HUES48 (cell line): ENCODE measurements around the gene GOT1.

ENCODE experiments used
- H3K27ac ChIP-seq: one replicate; pipeline ENCODE4 v1.7.0; 2013; ENCODE audit warnings: low read depth, low read length, inconsistent platforms
- H3K27me3 ChIP-seq: 2 replicates; pipeline ENCODE4 v1.6.1; 2013; ENCODE audit warnings: mild to moderate bottlenecking, low read length; ENCODE audit not compliant: control insufficient read depth, insufficient read depth
- H3K36me3 ChIP-seq: 2 replicates; pipeline ENCODE4 v1.6.1; 2013; ENCODE audit warnings: low read length; ENCODE audit not compliant: control insufficient read depth, insufficient read depth
- H3K4me1 ChIP-seq: 2 replicates; pipeline ENCODE4 v1.6.1; 2013; ENCODE audit warnings: mild to moderate bottlenecking, low read length; ENCODE audit not compliant: control insufficient read depth, insufficient read depth
- H3K4me3 ChIP-seq: 2 replicates; pipeline ENCODE4 v1.5.1; 2013; ENCODE audit warnings: mild to moderate bottlenecking, low read depth, low read length
- H3K9ac ChIP-seq: 2 replicates; pipeline ENCODE4 v1.6.1; 2013; ENCODE audit warnings: mild to moderate bottlenecking, low read depth, low read length, moderate library complexity
- H3K9me3 ChIP-seq: 2 replicates; pipeline ENCODE4 v1.6.1; 2013; ENCODE audit warnings: low read length; ENCODE audit not compliant: control insufficient read depth, insufficient read depth

Gene GOT1

DNA sequence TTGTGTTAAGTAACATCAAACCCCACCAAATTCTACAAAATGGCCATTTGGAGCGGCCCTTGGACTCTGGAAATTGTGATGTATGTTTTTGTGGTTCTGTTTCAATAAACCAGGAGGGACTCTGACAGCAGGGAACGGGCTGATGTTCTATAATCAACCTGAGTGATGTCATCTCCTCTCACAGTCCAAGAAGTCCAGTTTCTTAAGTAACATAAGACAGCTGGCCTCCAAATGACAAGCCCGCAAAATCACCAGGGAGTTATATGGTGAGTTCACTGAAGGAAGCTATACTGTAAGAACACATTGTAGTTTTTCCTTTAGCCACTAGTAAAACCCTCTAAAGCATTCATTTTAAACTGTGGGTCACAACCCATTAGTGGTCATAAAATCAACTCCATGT is 34.0 kb downstream of the GOT1 start:
- Histone ChIP-seq H3K4me1 (peaks cover 42% of the 10 kb centered on the region), H3K27ac (peak overlapping the region; percentile 55), H3K36me3 (peaks cover 50% of the 10 kb centered on the region)

DNA sequence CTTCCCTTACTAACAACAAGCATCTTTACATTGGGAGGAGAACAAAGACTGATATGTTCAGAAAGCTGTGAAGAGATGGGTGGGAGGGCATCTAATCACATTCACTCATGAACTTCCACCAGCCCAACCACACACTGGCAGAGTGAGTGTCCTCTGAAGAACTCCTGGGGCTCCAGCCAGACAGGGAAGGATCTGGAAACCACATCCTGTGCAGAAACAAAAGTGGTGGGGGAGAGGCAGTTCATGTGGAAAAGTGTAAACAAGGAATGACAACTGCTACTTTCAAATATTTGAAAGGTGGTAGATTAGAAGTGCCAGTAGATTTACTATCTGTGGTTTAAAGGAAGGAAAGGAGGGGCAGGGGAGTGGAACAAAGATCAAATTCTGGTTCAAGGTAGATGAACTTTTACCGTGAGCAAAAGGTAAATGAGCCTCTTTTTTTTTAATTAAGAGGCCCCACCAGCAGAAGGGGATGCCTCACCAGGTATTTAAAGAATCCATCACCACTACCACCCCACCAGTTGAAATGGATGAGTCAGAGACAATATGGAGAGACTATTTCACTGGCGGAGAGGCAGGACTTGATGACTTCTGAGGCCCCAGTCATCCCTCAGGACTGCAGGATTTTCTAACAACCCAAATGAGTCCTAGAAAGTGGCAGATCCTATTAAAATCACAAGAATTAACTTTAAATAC is 34.5 kb downstream of the GOT1 start:
- Histone ChIP-seq H3K27me3 (no peaks in the 10 kb centered on the region), H3K36me3 (peaks cover 44% of the 10 kb centered on the region), H3K4me3 (no peak overlapping the region), H3K9ac (no peak overlapping the region), H3K27ac (peak overlapping the region; percentile 55), H3K4me1 (peaks cover 42% of the 10 kb centered on the region), H3K9me3 (no peaks in the 10 kb centered on the region)

More for the DNA sequence above, 34.0 kb downstream of the GOT1 start:
- H3K9ac ChIP-seq, result no peak overlapping the region
- H3K4me3 ChIP-seq, result no peak overlapping the region
- H3K27me3 ChIP-seq, result no peaks in the 10 kb centered on the region
- no peaks in the 10 kb centered on the region for H3K9me3 ChIP-seq

DNA sequence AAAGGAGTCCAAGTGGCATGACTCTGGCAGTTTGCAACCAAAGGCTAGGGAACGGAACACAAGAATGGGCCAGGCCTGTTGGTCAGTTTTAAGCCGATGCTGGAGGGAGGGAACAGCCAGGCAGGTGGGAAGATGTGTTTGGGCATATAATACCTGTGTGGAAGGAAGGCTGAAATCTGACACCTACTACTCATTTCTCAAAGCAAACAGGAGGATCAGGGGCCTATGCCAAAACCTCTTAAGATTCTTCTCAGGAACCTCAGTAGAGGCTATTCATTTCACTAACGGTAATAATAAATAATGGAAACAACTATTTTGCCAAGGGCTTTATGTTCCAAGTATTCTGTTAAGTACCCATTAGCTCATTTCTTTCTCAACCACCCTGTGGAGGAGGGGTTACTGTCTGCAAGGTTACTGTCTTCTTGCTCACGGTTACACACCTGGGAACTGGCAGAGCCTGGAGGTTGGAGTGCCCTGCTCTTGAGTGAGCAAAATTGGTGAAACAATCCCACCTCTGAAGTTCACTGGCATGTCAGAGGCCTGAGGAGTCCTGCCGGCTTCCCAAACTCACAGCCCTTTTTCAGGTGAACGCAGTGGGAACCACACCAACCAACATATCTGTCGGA is 35.5 kb downstream of the GOT1 start:
- no peak overlapping the region for H3K4me3 ChIP-seq
- H3K27me3 ChIP-seq, result no peaks in the 10 kb centered on the region
- no peak overlapping the region for H3K9ac ChIP-seq
- H3K9me3 ChIP-seq, result no peaks in the 10 kb centered on the region
- peaks cover 37% of the 10 kb centered on the region for H3K36me3 ChIP-seq
- peak overlapping the region; percentile 55 for H3K27ac ChIP-seq
- H3K4me1 ChIP-seq, result peaks cover 42% of the 10 kb centered on the region

DNA sequence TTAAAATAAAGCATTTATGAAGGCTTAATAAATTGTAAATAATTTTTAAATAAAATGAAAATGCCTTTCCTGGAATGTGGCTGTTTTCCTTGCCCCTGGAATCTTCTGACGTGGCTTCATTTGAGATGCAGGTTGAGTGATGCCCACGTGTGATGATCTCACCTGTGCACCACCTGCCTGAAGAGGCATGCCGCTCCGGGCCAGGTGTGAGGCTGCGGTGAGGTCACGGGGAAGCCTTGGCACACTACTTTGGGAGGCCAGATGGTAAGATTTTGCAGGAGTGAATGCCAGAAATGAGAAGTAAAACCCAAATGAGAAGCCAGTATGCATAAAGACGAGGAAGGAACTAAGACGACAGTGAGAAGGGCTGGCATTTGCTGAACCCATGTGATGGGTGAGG is 36.2 kb downstream of the GOT1 start:
- Histone ChIP-seq H3K27me3 (no peaks in the 10 kb centered on the region), H3K36me3 (peaks cover 31% of the 10 kb centered on the region), H3K27ac (peak overlapping the region; percentile 25), H3K4me3 (no peak overlapping the region), H3K9ac (no peak overlapping the region), H3K9me3 (no peaks in the 10 kb centered on the region), H3K4me1 (peaks cover 42% of the 10 kb centered on the region)

DNA sequence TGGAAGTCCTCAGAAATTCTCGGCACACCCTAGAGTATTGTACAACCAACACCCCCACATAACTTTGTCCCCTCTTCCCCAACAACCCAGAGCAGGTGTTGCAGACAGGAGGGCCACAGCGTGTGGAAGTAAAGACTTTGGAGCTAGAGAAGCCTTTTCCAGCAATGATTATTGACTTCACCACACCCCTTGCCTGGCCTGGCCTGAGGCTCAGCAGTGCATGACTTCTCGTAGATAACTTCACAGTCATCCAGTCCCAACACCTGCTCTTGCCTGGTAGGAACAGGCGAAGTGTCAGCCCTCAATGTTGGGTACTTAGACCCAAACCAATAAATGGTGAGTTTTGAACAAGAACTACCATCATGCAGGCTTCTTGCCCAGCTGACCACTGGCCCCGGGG is 36.7 kb downstream of the GOT1 start:
- H3K4me3 ChIP-seq, result no peak overlapping the region
- peaks cover 42% of the 10 kb centered on the region for H3K4me1 ChIP-seq
- peak overlapping the region; percentile 43 for H3K27ac ChIP-seq
- no peaks in the 10 kb centered on the region for H3K27me3 ChIP-seq
- peaks cover 25% of the 10 kb centered on the region for H3K36me3 ChIP-seq
- H3K9ac ChIP-seq, result no peak overlapping the region
- no peaks in the 10 kb centered on the region for H3K9me3 ChIP-seq

DNA sequence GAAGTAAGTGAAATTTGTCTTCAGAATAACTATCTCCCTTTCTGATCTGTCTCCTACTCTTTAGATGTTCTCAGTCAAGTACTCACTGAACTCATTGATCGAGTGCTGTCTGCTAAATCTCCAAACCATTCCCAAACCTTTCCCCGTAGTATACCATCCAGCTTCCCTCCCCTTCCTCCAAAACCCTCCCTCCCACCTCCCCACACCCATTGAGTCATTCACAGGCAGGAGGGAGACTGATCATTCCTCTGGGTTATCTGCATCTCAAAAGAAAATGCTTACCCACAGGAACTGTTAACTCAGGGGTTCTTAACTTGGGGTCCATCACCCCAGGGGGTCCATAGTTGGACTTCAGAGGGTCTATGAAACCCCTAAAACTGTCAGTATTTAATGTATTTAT is 37.4 kb downstream of the GOT1 start:
- Histone ChIP-seq H3K27ac (peak overlapping the region; percentile 8), H3K9me3 (no peaks in the 10 kb centered on the region), H3K36me3 (peaks cover 19% of the 10 kb centered on the region), H3K4me3 (peak overlapping the region; percentile 46), H3K27me3 (no peaks in the 10 kb centered on the region), H3K4me1 (peaks cover 42% of the 10 kb centered on the region), H3K9ac (no peak overlapping the region)

DNA sequence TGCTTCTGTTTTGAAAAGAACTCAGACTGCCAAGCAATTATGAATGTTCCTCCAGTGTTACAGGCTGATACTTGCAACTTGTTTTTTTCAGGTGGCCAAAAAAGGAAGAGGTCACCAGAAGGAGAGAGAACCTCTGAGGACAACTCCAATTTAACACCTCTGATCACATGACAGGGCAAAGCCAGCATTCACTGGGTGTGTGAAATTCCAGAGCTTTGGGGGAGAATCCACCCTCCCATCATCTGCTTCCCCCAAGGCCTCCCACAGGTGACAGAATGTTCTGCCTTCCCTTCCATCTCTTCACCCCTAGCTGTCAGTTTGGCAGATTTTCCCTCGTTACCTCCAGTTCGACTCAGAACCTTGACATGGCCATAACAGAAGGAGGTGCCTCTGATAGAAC is 39.1 kb downstream of the GOT1 start:
- H3K27ac ChIP-seq, result no peak overlapping the region
- peaks cover 38% of the 10 kb centered on the region for H3K4me1 ChIP-seq
- no peak overlapping the region for H3K4me3 ChIP-seq
- H3K9me3 ChIP-seq, result no peaks in the 10 kb centered on the region
- H3K36me3 ChIP-seq, result 0 out of 2 replicates have a peak, but pooled peaks cover 2% of the 10 kb centered on the region
- H3K27me3 ChIP-seq, result no peaks in the 10 kb centered on the region
- H3K9ac ChIP-seq, result no peak overlapping the region

DNA sequence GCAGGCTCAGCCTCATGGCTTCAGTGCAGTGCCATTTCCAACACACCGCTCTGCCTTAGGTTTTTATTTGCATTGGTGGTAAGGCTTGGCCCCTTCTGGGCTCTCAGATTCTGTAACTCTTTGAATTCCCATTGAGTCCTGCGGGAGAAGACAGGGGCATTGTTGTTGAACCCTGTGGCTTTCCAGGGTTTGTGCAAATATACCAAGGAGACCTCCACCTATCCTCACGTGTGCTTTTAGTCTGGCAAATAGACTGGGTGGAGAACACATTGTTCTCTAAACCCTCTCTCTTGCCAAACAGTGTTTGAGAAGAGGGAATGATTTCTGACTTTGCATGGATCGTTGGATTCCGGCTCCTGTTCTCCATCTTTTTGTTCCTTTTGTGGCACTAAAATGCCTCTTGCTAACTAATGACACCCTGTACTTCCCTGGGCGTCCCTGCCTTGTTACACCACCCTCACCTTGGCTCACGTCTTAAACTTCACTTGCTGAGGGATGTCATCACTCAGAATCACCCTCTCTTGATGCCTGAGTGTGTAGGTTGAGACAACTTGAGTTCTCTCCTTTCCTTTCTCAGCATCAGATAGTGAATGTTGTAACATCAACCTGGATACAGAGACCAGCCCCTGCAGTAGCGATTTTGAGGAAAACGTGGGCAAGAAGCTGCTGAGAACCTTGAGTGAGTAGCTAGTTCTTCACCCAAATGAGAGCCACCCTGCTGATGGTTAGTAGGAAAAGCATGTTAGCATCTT is 40.5 kb downstream of the GOT1 start:
- no peak overlapping the region for H3K9ac ChIP-seq
- H3K4me1 ChIP-seq, result peaks cover 25% of the 10 kb centered on the region
- H3K4me3 ChIP-seq, result no peak overlapping the region
- H3K27ac ChIP-seq, result no peak overlapping the region
- H3K27me3 ChIP-seq, result no peaks in the 10 kb centered on the region
- no peaks in the 10 kb centered on the region for H3K9me3 ChIP-seq
- H3K36me3 ChIP-seq, result no peaks in the 10 kb centered on the region

DNA sequence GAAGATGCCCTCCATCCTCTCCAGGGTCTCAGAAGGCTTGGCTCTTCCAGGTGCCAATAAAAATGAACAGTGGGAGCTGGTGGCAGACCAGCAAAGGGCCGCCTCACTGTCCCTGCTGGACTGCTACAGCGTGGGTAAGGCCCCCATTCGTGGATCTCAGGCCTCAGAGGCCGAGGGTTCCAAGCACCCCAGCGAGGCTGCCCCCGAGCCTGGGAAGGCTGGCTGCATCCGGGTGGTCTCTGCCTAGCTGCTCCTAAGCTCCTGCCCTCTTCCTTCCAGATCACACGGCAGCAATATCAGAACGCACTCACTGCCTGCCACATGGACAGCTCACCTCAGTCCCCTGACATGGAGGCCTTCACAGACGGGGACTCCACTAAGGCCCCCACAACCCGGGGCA is 42.9 kb downstream of the GOT1 start:
- Histone ChIP-seq H3K36me3 (no peaks in the 10 kb centered on the region), H3K9me3 (no peaks in the 10 kb centered on the region), H3K4me1 (peaks cover 4% of the 10 kb centered on the region; the same call in 1 of the 2 replicates), H3K27ac (no peak overlapping the region), H3K4me3 (no peak overlapping the region), H3K9ac (no peak overlapping the region), H3K27me3 (no peaks in the 10 kb centered on the region)

DNA sequence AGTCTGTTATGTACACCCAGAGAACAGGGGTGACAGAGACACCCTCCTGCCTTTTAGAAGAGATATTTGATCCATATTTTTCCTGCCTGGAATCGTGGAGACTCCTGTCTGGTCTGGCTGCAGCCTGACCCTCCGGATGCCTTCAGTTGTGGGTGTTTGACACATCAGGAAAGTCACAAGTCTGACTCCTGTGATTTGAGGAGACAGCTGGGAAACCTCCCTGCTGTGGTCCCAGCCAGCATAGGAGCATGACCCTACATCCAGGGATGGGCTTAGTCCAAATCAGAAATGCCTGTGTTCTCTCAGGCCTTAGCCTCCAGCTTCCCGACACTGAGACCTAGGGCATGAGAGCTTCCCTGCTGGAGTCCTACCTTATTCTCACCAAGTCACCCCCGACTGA is 43.4 kb downstream of the GOT1 start:
- no peaks in the 10 kb centered on the region for H3K27me3 ChIP-seq
- H3K4me1 ChIP-seq, result 0 out of 2 replicates have a peak, but pooled peaks cover 1% of the 10 kb centered on the region
- H3K9me3 ChIP-seq, result no peaks in the 10 kb centered on the region
- H3K36me3 ChIP-seq, result no peaks in the 10 kb centered on the region
- no peak overlapping the region for H3K27ac ChIP-seq
- no peak overlapping the region for H3K4me3 ChIP-seq
- no peak overlapping the region for H3K9ac ChIP-seq

DNA sequence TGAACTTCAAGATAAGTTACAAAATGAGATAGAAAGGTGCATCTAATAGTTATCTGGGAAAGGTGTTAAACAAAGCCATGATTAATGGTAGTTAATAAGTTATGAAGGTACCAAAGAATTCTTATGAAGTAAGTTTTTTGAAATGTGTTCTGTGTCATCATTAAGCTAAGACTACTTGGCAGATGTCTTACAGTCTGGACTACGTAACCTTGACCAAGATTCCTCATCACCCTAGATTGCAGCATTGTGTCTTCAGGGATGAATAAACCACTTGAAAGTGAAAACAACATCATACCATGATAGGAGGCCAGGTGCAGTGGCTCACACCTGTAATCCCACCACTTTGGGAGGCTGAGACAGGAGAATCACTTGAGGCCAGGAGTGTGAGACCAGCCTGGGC is 48.2 kb downstream of the GOT1 start:
- H3K27me3 ChIP-seq, result no peaks in the 10 kb centered on the region
- H3K36me3 ChIP-seq, result no peaks in the 10 kb centered on the region
- H3K9ac ChIP-seq, result no peak overlapping the region
- no peak overlapping the region for H3K4me3 ChIP-seq
- no peaks in the 10 kb centered on the region for H3K4me1 ChIP-seq
- H3K9me3 ChIP-seq, result no peaks in the 10 kb centered on the region
- H3K27ac ChIP-seq, result no peak overlapping the region
